OCI-LY3 (cell line): ENCODE measurements around the gene ASTN1.

Experiments
- H2AFZ ChIP-seq: fragments of 200-600, 300-600 bp; shearing (Covaris generic); 2 replicates; pipeline ENCODE4 v1.6.0; 2014; ENCODE audit warnings: antibody characterized with exemption, low read depth, low read length
- H3K27ac ChIP-seq: fragments of 200-600, 300-600 bp; sonication (generic); 2 replicates; pipeline ENCODE4 v1.5.1; 2014; ENCODE audit warnings: mild to moderate bottlenecking, low read length, moderate library complexity, mixed read lengths
- H3K27me3 ChIP-seq: fragments of 200-600, 300-600 bp; sonication (generic); 2 replicates; pipeline ENCODE4 v1.6.1; 2014; ENCODE audit warnings: low read depth, low read length, mixed read lengths
- H3K36me3 ChIP-seq: fragments of 200-600, 300-600 bp; sonication (generic); replicated peaks from 2 replicates; pipeline ENCODE3; 2014; ENCODE audit warnings: low read depth, low read length, mixed read lengths
- H3K4me1 ChIP-seq: fragments of 300-600, 200-600 bp; sonication (generic); 2 replicates; pipeline ENCODE4 v1.6.1; 2014; ENCODE audit warnings: low read length, mixed read lengths
- H3K4me2 ChIP-seq: fragments of 200-600, 300-600 bp; sonication (generic); 2 replicates; pipeline ENCODE4 v1.6.1; 2014; ENCODE audit warnings: low read length, mixed read lengths
- H3K4me3 ChIP-seq: fragments of 300-600, 200-600 bp; sonication (generic); 2 replicates; pipeline ENCODE4 v1.5.1; 2014; ENCODE audit warnings: antibody characterized with exemption, mild to moderate bottlenecking, low read length, moderate library complexity
- H3K79me2 ChIP-seq: fragments of 300-600, 200-600 bp; shearing (Covaris generic); 2 replicates; pipeline ENCODE4 v1.6.1; 2014; ENCODE audit warnings: mild to moderate bottlenecking, low read length, mixed read lengths
- H3K9ac ChIP-seq: fragments of 300-600, 200-600 bp; shearing (Covaris generic); 2 replicates; pipeline ENCODE4 v1.6.0; 2014; ENCODE audit warnings: mild to moderate bottlenecking, low read length, moderate library complexity
- H3K9me3 ChIP-seq: fragments of 200-600, 300-600 bp; shearing (Covaris generic); 2 replicates; pipeline ENCODE4 v1.6.1; 2014; ENCODE audit warnings: low read length, mixed read lengths; ENCODE audit not compliant: insufficient read depth
- H4K20me1 ChIP-seq: fragments of 200-600, 300-600 bp; sonication (generic); 2 replicates; pipeline ENCODE4 v1.6.1; 2016; ENCODE audit warnings: low read length, mixed read lengths; ENCODE audit not compliant: insufficient read depth
- EZH2phosphoT487 ChIP-seq: fragments of 200-600 bp; shearing (Covaris generic); IDR thresholded peaks from 2 replicates; pipeline ENCODE4 v1.6.1; 2018; ENCODE audit warnings: antibody characterized with exemption, mixed run types, low read depth
- TF ChIP-seq, protein P1 (sequence below): fragments of 200-600, 300-600 bp; sonication (generic); IDR thresholded peaks from 2 replicates; pipeline ENCODE4 v1.5.1; 2014; ENCODE audit warnings: antibody characterized with exemption, low read length, low read depth

Gene ASTN1

DNA sequence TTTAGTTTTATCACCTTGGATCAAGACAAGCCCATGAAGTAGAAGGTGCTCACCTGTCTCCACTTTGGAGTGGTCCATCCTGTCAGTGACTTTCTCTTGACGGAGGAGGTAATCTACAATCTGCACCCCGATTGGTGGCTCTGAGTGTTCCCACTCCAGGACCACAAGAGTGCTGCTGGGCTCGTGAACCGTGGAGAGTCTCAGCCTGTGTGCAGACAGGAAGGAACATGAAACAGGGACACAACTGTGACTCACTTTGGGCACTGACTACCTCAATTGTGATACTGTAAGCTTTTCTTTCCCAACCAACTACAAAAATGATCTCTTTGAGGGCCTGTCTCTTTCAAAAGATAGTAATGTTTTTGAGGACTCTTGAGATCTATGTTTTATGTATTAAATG, 280.2 kb downstream of the ASTN1 start:
- H3K36me3 ChIP-seq, result no peaks in the 10 kb centered on the region
- TF ChIP-seq EZH2phosphoT487, result no peak
- TF ChIP-seq, protein P1, sequence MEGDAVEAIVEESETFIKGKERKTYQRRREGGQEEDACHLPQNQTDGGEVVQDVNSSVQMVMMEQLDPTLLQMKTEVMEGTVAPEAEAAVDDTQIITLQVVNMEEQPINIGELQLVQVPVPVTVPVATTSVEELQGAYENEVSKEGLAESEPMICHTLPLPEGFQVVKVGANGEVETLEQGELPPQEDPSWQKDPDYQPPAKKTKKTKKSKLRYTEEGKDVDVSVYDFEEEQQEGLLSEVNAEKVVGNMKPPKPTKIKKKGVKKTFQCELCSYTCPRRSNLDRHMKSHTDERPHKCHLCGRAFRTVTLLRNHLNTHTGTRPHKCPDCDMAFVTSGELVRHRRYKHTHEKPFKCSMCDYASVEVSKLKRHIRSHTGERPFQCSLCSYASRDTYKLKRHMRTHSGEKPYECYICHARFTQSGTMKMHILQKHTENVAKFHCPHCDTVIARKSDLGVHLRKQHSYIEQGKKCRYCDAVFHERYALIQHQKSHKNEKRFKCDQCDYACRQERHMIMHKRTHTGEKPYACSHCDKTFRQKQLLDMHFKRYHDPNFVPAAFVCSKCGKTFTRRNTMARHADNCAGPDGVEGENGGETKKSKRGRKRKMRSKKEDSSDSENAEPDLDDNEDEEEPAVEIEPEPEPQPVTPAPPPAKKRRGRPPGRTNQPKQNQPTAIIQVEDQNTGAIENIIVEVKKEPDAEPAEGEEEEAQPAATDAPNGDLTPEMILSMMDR, result no peak
- no peak overlapping the region for H3K4me2 ChIP-seq

DNA sequence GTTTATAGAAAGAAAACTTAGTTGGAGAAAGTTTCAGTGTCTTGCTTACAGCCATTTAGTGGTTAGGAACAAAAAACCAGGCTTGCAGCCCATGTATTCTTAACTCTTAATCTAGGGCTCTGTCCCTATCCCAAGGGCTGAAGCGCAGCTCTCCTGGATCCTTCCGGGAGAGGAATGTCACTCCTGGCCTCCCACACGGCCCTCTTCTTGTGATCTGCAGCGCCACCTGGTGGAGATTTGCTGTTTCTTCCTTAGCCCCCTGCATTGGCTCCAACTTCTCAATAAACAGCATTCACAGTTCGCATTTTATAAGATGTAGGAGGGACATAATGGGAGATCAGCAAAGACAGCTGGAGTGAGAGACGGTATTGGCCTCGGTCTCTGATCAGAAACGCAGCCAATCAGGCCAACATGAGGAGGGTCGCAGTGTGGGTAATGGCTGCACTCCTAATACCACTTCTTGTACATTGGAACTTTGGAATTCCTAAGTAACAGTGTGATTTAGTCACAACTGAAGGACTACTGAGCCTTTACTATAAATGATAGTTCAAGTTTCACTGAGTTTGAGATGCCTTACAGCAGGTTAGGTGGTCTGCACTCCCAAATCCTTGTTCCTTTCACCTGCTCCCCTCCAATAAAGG, 283.4 kb downstream of the ASTN1 start:
- H3K27ac ChIP-seq, result no peak overlapping the region
- H3K4me3 ChIP-seq, result no peak overlapping the region
- TF ChIP-seq, protein P1, result peak; percentile 97
- TF ChIP-seq EZH2phosphoT487, result no peak

More for the DNA sequence above, 280.2 kb downstream of the ASTN1 start:
- H3K9ac ChIP-seq, result no peak overlapping the region
- H3K79me2 ChIP-seq, result no peaks in the 10 kb centered on the region
- H4K20me1 ChIP-seq, result no peaks in the 10 kb centered on the region
- H2AFZ ChIP-seq, result no peak overlapping the region
- H3K27me3 ChIP-seq, result peaks cover 33% of the 10 kb centered on the region
- no peak overlapping the region for H3K4me3 ChIP-seq
- no peaks in the 10 kb centered on the region for H3K4me1 ChIP-seq
- no peak overlapping the region for H3K27ac ChIP-seq
- H3K9me3 ChIP-seq, result no peaks in the 10 kb centered on the region

DNA sequence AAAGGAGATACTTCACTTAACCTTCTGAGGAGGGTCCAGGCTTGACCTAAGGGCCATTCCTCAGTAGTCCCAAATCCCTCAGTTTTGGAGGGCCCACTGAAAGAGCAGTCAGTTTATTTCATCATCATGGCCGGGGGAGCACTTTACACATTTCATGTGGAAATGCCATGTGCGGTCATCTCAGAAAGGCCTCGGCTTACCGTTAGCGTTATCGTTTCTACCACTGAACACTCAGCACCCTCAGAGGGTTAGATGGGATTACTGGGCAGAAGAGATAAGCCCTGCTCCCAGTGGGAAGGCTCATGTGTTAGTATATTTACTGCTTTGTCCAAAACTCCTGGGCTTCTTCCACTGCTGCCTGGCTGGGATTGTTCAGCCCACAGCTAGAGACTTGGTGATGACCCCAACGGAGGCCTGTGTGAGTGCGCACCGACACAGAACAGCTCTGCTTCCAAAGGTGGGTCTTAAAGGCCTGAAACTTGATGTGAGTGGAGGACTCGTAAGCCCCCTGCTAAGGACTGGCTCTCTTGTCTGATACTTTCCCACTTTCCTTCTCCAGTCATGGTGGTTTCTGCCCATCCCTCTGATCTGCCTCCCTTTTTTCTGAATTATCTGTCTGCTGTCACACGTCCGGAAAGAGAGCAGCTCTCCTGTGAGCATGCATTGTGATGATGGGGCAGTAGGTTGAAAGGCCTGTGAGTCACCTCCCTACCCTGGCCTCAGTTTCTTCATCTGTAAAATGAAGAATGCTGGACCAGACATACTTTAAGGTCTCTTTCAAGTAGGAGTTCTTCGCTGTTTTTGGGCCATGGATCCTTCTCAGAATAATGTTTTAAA, 284.5 kb downstream of the ASTN1 start:
- no peaks in the 10 kb centered on the region for H3K4me1 ChIP-seq

More for the DNA sequence above, 283.4 kb downstream of the ASTN1 start:
- H3K4me1 ChIP-seq, result no peaks in the 10 kb centered on the region
- no peaks in the 10 kb centered on the region for H3K9me3 ChIP-seq
- no peaks in the 10 kb centered on the region for H4K20me1 ChIP-seq
- peaks cover 22% of the 10 kb centered on the region for H3K27me3 ChIP-seq
- H3K4me2 ChIP-seq, result no peak overlapping the region; the same call in 1 of the 2 replicates
- H3K36me3 ChIP-seq, result no peaks in the 10 kb centered on the region
- peak overlapping the region; percentile 51; the same call in 1 of the 2 replicates for H2AFZ ChIP-seq
- H3K79me2 ChIP-seq, result no peaks in the 10 kb centered on the region
- H3K9ac ChIP-seq, result no peak overlapping the region

More for the DNA sequence above, 284.5 kb downstream of the ASTN1 start:
- H3K4me3 ChIP-seq, result no peak overlapping the region
- no peaks in the 10 kb centered on the region for H4K20me1 ChIP-seq
- no peaks in the 10 kb centered on the region for H3K79me2 ChIP-seq
- no peak overlapping the region for H3K4me2 ChIP-seq
- no peak overlapping the region for H3K9ac ChIP-seq
- H3K27me3 ChIP-seq, result peaks cover 16% of the 10 kb centered on the region
- H2AFZ ChIP-seq, result no peak overlapping the region
- no peaks in the 10 kb centered on the region for H3K9me3 ChIP-seq
- H3K27ac ChIP-seq, result no peak overlapping the region
- TF ChIP-seq EZH2phosphoT487, result no peak
- TF ChIP-seq, protein P1, result no peak
- no peaks in the 10 kb centered on the region for H3K36me3 ChIP-seq
